Smooth muscle cell (in vitro differentiated cells): ENCODE measurements around the gene RPSA. TPM values are rescaled to one million over a fixed set of nuclear protein-coding genes. Genes with fewer than 3 reads are reported as not detected.
"Not testable (repeated sequence)": the region's sequence is repeated elsewhere in the genome, so short reads cannot be mapped to it uniquely, and the experiment has no call there.

Experiments used
- DNase-seq: peaks from one replicate; lab custom pipeline; 2025; ENCODE audit not compliant: unreplicated experiment; lab: John Stamatoyannopoulos, UW
- H2AFZ ChIP-seq: fragments of 200-600 bp; sonication (generic); 2 replicates; pipeline ENCODE4 v1.6.0; 2016; ENCODE audit warnings: antibody characterized with exemption, low read depth, mild to moderate bottlenecking
- H3F3A ChIP-seq: fragments of 200-600 bp; sonication (generic); 2 replicates; pipeline ENCODE4 v1.6.0; 2017; ENCODE audit warnings: antibody characterized with exemption, low read depth
- H3K27ac ChIP-seq: fragments of 200-600 bp; sonication (generic); 2 replicates; pipeline ENCODE4 v1.5.1; 2016; ENCODE audit warnings: low read depth, mild to moderate bottlenecking
- H3K27me3 ChIP-seq: fragments of 200-600 bp; sonication (generic); 2 replicates; pipeline ENCODE4 v1.6.1; 2016; ENCODE audit warnings: low read depth, mild to moderate bottlenecking
- H3K36me3 ChIP-seq: fragments of 200-600 bp; sonication (generic); 2 replicates; pipeline ENCODE4 v1.5.1; 2016; ENCODE audit warnings: low read depth
- H3K4me1 ChIP-seq: fragments of 200-600 bp; sonication (generic); 2 replicates; pipeline ENCODE4 v1.5.1; 2016; ENCODE audit warnings: low read depth
- H3K4me2 ChIP-seq: fragments of 200-600 bp; sonication (generic); 2 replicates; pipeline ENCODE4 v1.6.0; 2016; ENCODE audit warnings: mild to moderate bottlenecking
- H3K4me3 ChIP-seq: fragments of 200-600 bp; sonication (generic); 2 replicates; pipeline ENCODE4 v1.5.1; 2016; ENCODE audit warnings: mild to moderate bottlenecking
- H3K79me2 ChIP-seq: fragments of 200-600 bp; sonication (generic); 2 replicates; pipeline ENCODE4 v1.6.0; 2016; ENCODE audit warnings: low read depth, mild to moderate bottlenecking
- H3K9ac ChIP-seq: fragments of 200-600 bp; sonication (generic); 2 replicates; pipeline ENCODE4 v1.6.0; 2016; ENCODE audit warnings: low read depth
- H3K9me3 ChIP-seq: fragments of 200-600 bp; sonication (generic); replicated peaks from 2 replicates; pipeline ENCODE4 v1.5.1; 2016; ENCODE audit warnings: low read depth
- H4K20me1 ChIP-seq: fragments of 200-600 bp; sonication (generic); 2 replicates; pipeline ENCODE4 v1.6.0; 2016; ENCODE audit warnings: low read depth
- WGBS: methylation state at CpG from one replicate; pipeline ENCODE4 v1.1.7; 2016; ENCODE audit warnings: low lambda C conversion rate; 5-methylcytosine and 5-hydroxymethylcytosine counted together
- polyA plus RNA-seq: library from polyadenylated mRNA; unstranded; fragments of >200 nt; fragmentation: Nextera tagmentation; extraction: Ambion mirVana; gene quantifications from 2 replicates; pipeline ENCODE4 v1.2.1, GENCODE V29; 2016
- total RNA-seq: library from RNA; depleted of rRNA; stranded (reverse); fragments of >200 nt; gene quantifications from 2 replicates; pipeline ENCODE4 v1.2.3, GENCODE V29; 2014
- TF ChIP-seq, protein P1 (sequence below): fragments of 200-600 bp; sonication (generic); IDR thresholded peaks from 2 replicates; pipeline ENCODE4 v1.5.1; 2017; ENCODE audit warnings: borderline replicate concordance, mild to moderate bottlenecking, antibody characterized with exemption; ENCODE audit not compliant: insufficient read depth, poor library complexity, severe bottlenecking

The RPSA gene
- total and polyA plus RNA-seq, 2 experiments from 2014 or later: 355 to 1,254 TPM

DNA sequence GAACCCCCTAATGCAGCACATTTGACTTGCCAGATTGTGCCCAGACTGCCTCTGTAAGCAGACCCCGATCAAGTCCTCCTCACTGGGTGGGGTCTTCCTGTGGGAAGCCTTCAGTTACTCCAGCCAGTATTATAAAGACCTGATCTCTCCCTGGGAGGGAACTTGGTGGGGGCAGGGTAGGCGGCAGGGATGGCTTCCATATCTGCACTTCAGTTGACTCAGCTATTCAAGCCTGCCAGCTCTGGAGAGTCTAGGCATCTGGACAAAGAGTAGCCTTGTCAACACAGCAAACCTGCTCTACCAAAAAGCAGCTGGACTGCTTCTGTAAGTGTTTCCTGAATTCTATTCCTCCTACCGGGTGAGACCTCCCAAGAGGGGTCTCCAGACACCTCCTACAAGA, 44.3 kb upstream of the RPSA start:
- Histone ChIP-seq H3K4me1 (no peaks in the 10 kb centered on the region), H3K36me3 (no peaks in the 10 kb centered on the region), H2AFZ (no peak overlapping the region), H3K27me3 (peaks cover 2% of the 10 kb centered on the region), H3K27ac (no peak overlapping the region), H3K4me2 (no peak overlapping the region), H4K20me1 (no peaks in the 10 kb centered on the region), H3F3A (no peaks in the 10 kb centered on the region), H3K9me3 (no peaks in the 10 kb centered on the region), H3K4me3 (no peak overlapping the region), H3K79me2 (no peaks in the 10 kb centered on the region), H3K9ac (no peak overlapping the region)
- 40% methylated on average over 3 of the region's 3 CpGs for WGBS
- TF ChIP-seq, protein P1, sequence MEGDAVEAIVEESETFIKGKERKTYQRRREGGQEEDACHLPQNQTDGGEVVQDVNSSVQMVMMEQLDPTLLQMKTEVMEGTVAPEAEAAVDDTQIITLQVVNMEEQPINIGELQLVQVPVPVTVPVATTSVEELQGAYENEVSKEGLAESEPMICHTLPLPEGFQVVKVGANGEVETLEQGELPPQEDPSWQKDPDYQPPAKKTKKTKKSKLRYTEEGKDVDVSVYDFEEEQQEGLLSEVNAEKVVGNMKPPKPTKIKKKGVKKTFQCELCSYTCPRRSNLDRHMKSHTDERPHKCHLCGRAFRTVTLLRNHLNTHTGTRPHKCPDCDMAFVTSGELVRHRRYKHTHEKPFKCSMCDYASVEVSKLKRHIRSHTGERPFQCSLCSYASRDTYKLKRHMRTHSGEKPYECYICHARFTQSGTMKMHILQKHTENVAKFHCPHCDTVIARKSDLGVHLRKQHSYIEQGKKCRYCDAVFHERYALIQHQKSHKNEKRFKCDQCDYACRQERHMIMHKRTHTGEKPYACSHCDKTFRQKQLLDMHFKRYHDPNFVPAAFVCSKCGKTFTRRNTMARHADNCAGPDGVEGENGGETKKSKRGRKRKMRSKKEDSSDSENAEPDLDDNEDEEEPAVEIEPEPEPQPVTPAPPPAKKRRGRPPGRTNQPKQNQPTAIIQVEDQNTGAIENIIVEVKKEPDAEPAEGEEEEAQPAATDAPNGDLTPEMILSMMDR: no peak
- DNase-seq: no peak

DNA sequence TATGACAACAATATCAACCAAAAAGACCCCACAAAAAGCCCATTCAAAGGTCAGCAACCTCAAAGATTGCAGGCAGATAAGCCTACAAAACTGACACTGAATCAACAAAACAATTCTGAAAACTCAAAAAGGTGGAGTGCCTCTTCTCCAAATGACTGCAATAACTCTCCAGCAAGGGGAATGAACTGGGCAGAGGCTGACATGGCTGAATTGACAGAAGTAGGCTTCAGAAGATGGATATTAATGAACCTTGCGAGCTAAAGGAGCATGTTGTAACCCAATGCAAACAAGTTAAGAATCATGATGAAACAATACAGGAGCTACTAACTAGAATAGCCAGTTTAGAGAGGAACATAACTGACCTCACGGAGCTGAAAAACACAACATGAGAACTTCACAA, 43.7 kb upstream of the RPSA start:
- Histone ChIP-seq H4K20me1 (no peaks in the 10 kb centered on the region), H3K79me2 (no peaks in the 10 kb centered on the region), H3K27me3 (no peaks in the 10 kb centered on the region), H3K9me3 (no peaks in the 10 kb centered on the region), H2AFZ (no peak overlapping the region), H3K4me1 (no peaks in the 10 kb centered on the region), H3F3A (no peaks in the 10 kb centered on the region), H3K4me3 (no peak overlapping the region), H3K4me2 (no peak overlapping the region), H3K27ac (no peak overlapping the region), H3K9ac (no peak overlapping the region), H3K36me3 (no peaks in the 10 kb centered on the region)
- TF ChIP-seq, protein P1: no peak
- DNase-seq: no peak
- 90% methylated on average over 2 of the region's 2 CpGs for WGBS

DNA sequence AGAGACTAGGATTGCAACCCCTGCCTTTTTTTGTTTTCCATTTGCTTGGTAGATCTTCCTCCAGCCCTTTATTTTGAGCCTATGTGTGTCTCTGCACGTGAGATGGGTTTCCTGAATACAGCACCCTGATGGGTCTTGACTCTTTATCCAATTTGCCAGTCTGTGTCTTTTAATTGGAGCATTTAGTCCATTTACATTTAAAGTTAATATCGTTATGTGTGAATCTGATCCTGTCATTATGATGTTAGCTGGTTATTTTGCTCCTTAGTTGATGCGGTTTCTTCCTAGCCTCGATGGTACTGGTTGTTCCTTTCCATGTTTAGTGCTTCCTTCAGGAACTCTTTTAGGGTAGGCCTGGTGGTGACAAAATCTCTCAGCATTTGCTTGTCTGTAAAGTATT, 36.1 kb upstream of the RPSA start:
- not testable (repeated sequence) for H3K27me3 ChIP-seq, DNase-seq, H3K36me3 ChIP-seq, H3K9ac ChIP-seq, H3F3A ChIP-seq, H3K4me1 ChIP-seq, H2AFZ ChIP-seq, H4K20me1 ChIP-seq, H3K9me3 ChIP-seq, H3K79me2 ChIP-seq, H3K27ac ChIP-seq, H3K4me3 ChIP-seq, H3K4me2 ChIP-seq
- 87% methylated on average over 4 of the region's 4 CpGs for WGBS

DNA sequence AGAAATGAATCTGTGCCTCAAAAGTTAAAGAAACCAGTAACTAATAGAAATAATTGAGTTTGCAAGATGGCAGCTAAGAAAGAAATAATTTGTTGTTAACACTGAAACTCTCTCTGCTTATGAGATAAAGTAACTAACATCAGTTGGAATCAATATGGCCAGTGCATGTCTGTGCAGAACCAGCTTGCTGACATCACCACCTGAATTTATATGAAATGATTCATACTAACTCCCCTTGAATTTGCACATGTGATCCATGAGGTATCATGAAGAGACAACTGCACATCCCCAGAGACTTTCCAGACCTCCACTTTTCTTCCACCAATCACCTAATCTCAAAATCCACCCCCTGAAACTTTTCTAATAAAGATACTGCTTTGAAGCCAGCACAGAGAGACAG, 33.7 kb upstream of the RPSA start:
- Histone ChIP-seq H3K4me2 (no peak overlapping the region), H3K9ac (no peak overlapping the region), H3K9me3 (no peaks in the 10 kb centered on the region), H3K4me1 (no peaks in the 10 kb centered on the region), H3K27ac (no peak overlapping the region), H3K27me3 (peaks cover 3% of the 10 kb centered on the region), H2AFZ (no peak overlapping the region), H3K4me3 (no peak overlapping the region), H3K36me3 (no peaks in the 10 kb centered on the region), H4K20me1 (no peaks in the 10 kb centered on the region), H3F3A (no peaks in the 10 kb centered on the region), H3K79me2 (no peaks in the 10 kb centered on the region)
- no peak for DNase-seq
- TF ChIP-seq, protein P1: no peak
